Spleen (tissue), 11 donors: ENCODE measurements around the gene AK2. TPM values are rescaled to one million over a fixed set of nuclear protein-coding genes. Genes with fewer than 3 reads are reported as not detected.

Source experiments
- DNase-seq: peaks from one replicate; pipeline ENCODE4 v3.0.0-alpha.2; 2020
- H3K27ac ChIP-seq, 8 donors: fragments of 200-600 bp; sonication (generic) in 7 of 8; 1 replicate in 4 of 8; 2 replicates in 4 of 8; pipeline versions ENCODE4 v1.5.0 to v1.8.0; 2016 to 2021; ENCODE audit warnings: inconsistent platforms in 4 of 8, mild to moderate bottlenecking in 4 of 8, moderate library complexity in 1 of 8
- H3K27me3 ChIP-seq, 7 donors: fragments of 200-600 bp; sonication (generic) in 6 of 7; replicated peaks in 1 of 7; 1 replicate in 4 of 7; 2 replicates in 3 of 7; pipeline versions ENCODE4 v1.5.0 to v1.8.0; 2016 to 2021; ENCODE audit warnings: inconsistent platforms in 3 of 7, mild to moderate bottlenecking in 1 of 7
- H3K36me3 ChIP-seq, 6 donors: fragments of 200-600 bp; sonication (generic) in 5 of 6; 1 replicate in 4 of 6; 2 replicates in 2 of 6; pipeline versions ENCODE4 v1.5.0 to v1.8.0; 2016 to 2021; ENCODE audit warnings: inconsistent platforms in 2 of 6
- H3K4me1 ChIP-seq, 6 donors: fragments of 200-600 bp; sonication (generic) in 5 of 6; 1 replicate in 3 of 6; 2 replicates in 3 of 6; pipeline versions ENCODE4 v1.5.0 to v1.8.0; 2016 to 2021; ENCODE audit warnings: inconsistent platforms in 3 of 6
- H3K4me3 ChIP-seq, 8 donors: fragments of 200-600 bp; sonication (generic) in 7 of 8; 1 replicate in 4 of 8; 2 replicates in 4 of 8; pipeline versions ENCODE4 v1.5.0 to v1.8.0; 2016 to 2021; ENCODE audit warnings: inconsistent platforms in 4 of 8, mild to moderate bottlenecking in 4 of 8, moderate library complexity in 2 of 8
- H3K9me3 ChIP-seq, 8 donors: fragments of 200-600 bp; sonication (generic) in 7 of 8; 1 replicate in 4 of 8; 2 replicates in 4 of 8; pipeline versions ENCODE4 v1.5.0 to v1.8.0; 2016 to 2021; ENCODE audit warnings: inconsistent platforms in 4 of 8
- CTCF ChIP-seq, 11 experiments: fragments of 200-600 bp in 7 of 11; fragments of 450-650 bp in 4 of 11; sonication (generic) in 4 of 11; IDR thresholded peaks in 8 of 11; conservative IDR thresholded peaks in 3 of 11; 1 replicate in 7 of 11; 2 replicates in 4 of 11; pipeline versions ENCODE4 v1.4.0 to v1.8.0; 2016 to 2021; ENCODE audit warnings: antibody characterized with exemption in 11 of 11, inconsistent platforms in 4 of 11, mild to moderate bottlenecking in 1 of 11
- POLR2A ChIP-seq, 3 donors: fragments of 450-650 bp; IDR thresholded peaks; one replicate each; pipeline ENCODE4 v1.5.1; 2017; ENCODE audit warnings: antibody characterized with exemption in 3 of 3, mild to moderate bottlenecking in 1 of 3
- POLR2AphosphoS5 ChIP-seq, 3 donors: sonication (generic); formaldehyde crosslinking; IDR thresholded peaks; one replicate each; pipeline ENCODE4 v1.5.1; 2017; ENCODE audit warnings: antibody characterized with exemption in 3 of 3
- WGBS, 5 donors: extraction: QIAGEN DNeasy Blood & Tissue Kit in 3 of 5; methylation state at CpG; one replicate each; pipeline versions ENCODE4 v1.1.5 to v1.1.7; 2013 to 2018; 5-methylcytosine and 5-hydroxymethylcytosine counted together
- intact Hi-C: fragments of 100-400 bp; cut with DNase I; formaldehyde crosslinking; loops from one replicate; pipeline ENCODE4 v1.15.0; 2023; ENCODE audit warnings: low total_unique reads
- polyA plus RNA-seq, 3 donors: library from polyadenylated mRNA; stranded (reverse); fragments of 200-250 nt; gene quantifications; one replicate each; pipeline ENCODE4 v1.2.1, GENCODE V29; 2013
- total RNA-seq, 7 donors: library from RNA; depleted of rRNA in 3 of 7; stranded (reverse); fragments of >200 nt in 3 of 7; fragmentation: NEBNext Ultra II Directional in 4 of 7; extraction: Animal tissue kit (Norgen Biotek cat#: 25700) in 4 of 7; gene quantifications; one replicate each; pipeline versions ENCODE4 v1.1.0 to v1.2.1, GENCODE V29; 2016 to 2021
- donor health status: healthy with polysubstance abuse.
- donor health status: DM: no; HTN: no; CAD: no; lungs with moderate emphysema.
- donor health status: DM: no; HTN: no; CAD: no.
- donor health status: Bipolar disorder and iron deficiency.
- donor health status: healthy.
- donor health status: DM: no; HTN: no; CAD: no.
- donor health status: DM: yes; HTN: yes; CAD: no.

Gene AK2
- total and polyA plus RNA-seq, 10 donors: 42.8 to 139 (median 92.3) TPM

- Histone ChIP-seq H3K27me3 (no peaks in the 10 kb centered on the region), H3K4me1 (peaks cover 0 to 6% (median under 1%) of the 10 kb centered on the region in 6 donors), H3K27ac (no peak overlapping the region), H3K9me3 (peaks cover 11 to 61% (median 46%) of the 10 kb centered on the region in 8 donors), H3K4me3 (no peak overlapping the region), H3K36me3 (no peaks in the 10 kb centered on the region)
- DNase-seq: no peak
- intact Hi-C loops: no loop called here
- TF ChIP-seq CTCF (IDR thresholded peaks at IDR 0.05 in 8 of 11, conservative IDR thresholded peaks at IDR 0.05 in 3 of 11) (no peak), POLR2AphosphoS5 (IDR thresholded peaks at IDR 0.05) (no peak), POLR2A (IDR thresholded peaks at IDR 0.05) (no peak)
- WGBS, 5 donors: 59 to 85% (median 80%) methylated on average over 2 of the region's 2 CpGs
Observed at GRCh38 chr1:33060579-33061083, 23.9 kb upstream of the AK2 start.

DNA sequence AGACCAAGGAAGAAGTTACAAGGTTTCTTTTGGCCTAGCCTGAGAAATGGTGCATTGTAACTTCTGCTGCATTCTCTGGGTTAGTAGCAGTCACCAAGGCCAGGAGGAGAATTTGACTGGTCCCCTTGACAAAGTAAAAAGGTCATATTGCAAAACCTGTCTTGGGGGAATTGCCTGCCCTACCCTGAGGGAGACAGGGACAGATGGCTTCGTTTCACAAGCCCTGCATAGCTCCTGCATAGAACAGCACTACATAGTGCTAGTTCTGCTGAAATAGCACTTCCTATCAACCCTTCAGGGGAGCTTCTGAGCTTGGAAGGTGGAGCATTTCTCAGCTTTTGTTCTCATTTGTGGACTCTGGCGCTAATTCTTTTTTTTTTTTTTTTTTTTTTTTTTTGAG lies 20.4 kb upstream of the AK2 start:
- peaks cover 0 to 15% (median 8%) of the 10 kb centered on the region in 6 donors for H3K4me1 ChIP-seq
- H3K27me3 ChIP-seq: no peaks in the 10 kb centered on the region
- no peak for DNase-seq
- H3K9me3 ChIP-seq: peaks cover 0 to 26% (median 10%) of the 10 kb centered on the region in 8 donors
- H3K36me3 ChIP-seq: no peaks in the 10 kb centered on the region
- intact Hi-C loops: no loop called here
- no peak overlapping the region for H3K4me3 ChIP-seq
- no peak for TF ChIP-seq POLR2A (IDR thresholded peaks at IDR 0.05)
- no peak for TF ChIP-seq CTCF (IDR thresholded peaks at IDR 0.05 in 8 of 11, conservative IDR thresholded peaks at IDR 0.05 in 3 of 11)
- no peak for TF ChIP-seq POLR2AphosphoS5 (IDR thresholded peaks at IDR 0.05)
- no peak overlapping the region for H3K27ac ChIP-seq
- 49 to 78% (median 68%) methylated on average over 2 of the region's 2 CpGs for WGBS, 5 donors

DNA sequence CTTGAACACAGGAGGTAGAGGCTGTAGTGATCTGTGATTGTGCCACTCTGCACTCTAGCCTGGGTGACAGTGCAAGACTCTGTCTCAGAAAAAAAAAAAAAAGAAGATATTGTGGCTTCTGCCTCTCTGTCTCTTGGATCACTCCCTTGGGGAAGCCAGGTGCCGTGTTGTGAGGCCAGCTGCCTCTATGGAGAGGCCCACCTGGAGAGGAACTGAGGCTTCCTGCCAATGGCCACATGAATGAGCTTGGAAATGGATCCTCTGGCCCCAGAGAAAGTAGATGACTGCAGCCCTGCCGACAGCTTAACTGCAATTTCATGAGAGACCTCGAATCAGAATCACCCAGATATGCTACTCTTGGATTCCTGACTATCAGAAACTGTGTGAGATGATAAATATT lies 19.7 kb upstream of the AK2 start:
- DNase-seq: no peak
- Histone ChIP-seq H3K4me3 (no peak overlapping the region), H3K4me1 (peaks cover 0 to 15% (median 8%) of the 10 kb centered on the region in 6 donors), H3K36me3 (no peaks in the 10 kb centered on the region), H3K9me3 (peaks cover 0 to 19% (median 4%) of the 10 kb centered on the region in 8 donors), H3K27me3 (no peaks in the 10 kb centered on the region), H3K27ac (no peak overlapping the region)
- intact Hi-C loops: no loop called here
- TF ChIP-seq POLR2A (IDR thresholded peaks at IDR 0.05) (no peak), CTCF (IDR thresholded peaks at IDR 0.05 in 8 of 11, conservative IDR thresholded peaks at IDR 0.05 in 3 of 11) (no peak), POLR2AphosphoS5 (IDR thresholded peaks at IDR 0.05) (no peak)
- 61 to 82% (median 68%) methylated on average over 3 of the region's 3 CpGs for whole genome bisulfite sequencing, 5 donors

DNA sequence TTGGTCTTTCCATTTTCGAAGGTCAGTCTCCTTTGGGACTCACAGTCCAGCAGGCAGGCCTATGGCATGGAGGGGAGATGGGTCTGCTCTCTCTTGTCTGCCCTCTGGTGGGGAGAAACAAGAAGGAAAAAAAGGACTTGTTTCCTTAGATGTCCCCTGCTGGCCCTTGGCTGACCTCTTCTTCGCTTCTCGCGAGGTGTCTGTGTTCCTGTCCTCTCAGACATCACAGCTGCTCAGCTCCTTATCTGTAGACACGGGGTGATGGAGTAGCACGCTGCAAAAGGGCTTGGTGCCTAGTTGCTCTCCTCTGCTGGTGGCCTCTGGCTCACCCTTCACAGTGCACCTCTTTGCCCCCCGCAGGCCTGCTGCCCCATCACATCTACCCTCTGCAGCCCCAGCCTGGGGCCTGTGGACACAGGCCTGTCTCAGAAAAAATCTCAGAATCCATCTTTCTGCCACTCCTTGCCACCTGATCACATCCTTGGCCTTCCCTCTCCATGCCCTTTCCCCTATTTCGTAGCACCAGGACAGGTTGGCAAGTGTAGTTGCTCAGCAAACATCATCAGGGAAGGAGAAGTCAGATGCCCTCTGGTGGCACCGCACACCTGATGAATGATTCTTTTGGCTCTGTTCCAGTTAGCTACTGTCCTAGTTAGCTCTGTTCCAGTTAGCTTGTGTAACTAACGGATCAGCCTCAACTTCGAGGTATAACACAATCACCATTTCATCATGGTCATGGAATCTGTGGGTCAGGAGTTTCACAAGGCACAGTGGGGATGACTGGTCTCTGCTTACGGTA lies 18.7 kb upstream of the AK2 start:
- Histone ChIP-seq H3K27me3 (no peaks in the 10 kb centered on the region), H3K4me1 (peaks cover 0 to 18% (median 9%) of the 10 kb centered on the region in 6 donors), H3K9me3 (peaks cover 0 to 9% (median 0%) of the 10 kb centered on the region in 8 donors), H3K36me3 (no peaks in the 10 kb centered on the region), H3K4me3 (no peak overlapping the region), H3K27ac (peak overlapping the region in 3 of 8 donors; percentile 22 to 56 (median 45))
- peak; percentile 81 for DNase-seq
- no peak for TF ChIP-seq POLR2A (IDR thresholded peaks at IDR 0.05)
- peak; percentile 27 to 79 (median 68) for TF ChIP-seq CTCF (IDR thresholded peaks at IDR 0.05 in 8 of 11, conservative IDR thresholded peaks at IDR 0.05 in 3 of 11)
- TF ChIP-seq POLR2AphosphoS5 (IDR thresholded peaks at IDR 0.05): peak in 2 of 3 donors; percentile 29 to 41
- intact Hi-C loops: loop anchor here (2.0 kb wide), 1 partner anchor 123 kb away; no protein-coding TSS in a partner anchor
- 39 to 62% (median 48%) methylated on average over 11 to 12 of the region's 12 CpGs for WGBS, 5 donors
